GM18505 (cell line): Measurements from ENCODE around the gene ARHGAP6.

Experiments used
- ATAC-seq: cut with Tn5 transposase; IDR thresholded peaks from one replicate; pipeline ENCODE4 v1.9.1; 2021; ENCODE audit not compliant: unreplicated experiment
- POLR2A ChIP-seq: IDR thresholded peaks from 4 replicates; pipeline ENCODE4 v1.6.1; 2011; ENCODE audit warnings: borderline replicate concordance; ENCODE audit not compliant: insufficient read depth, insufficient read length; ENCODE audit errors: extremely low read depth

The ARHGAP6 gene

DNA sequence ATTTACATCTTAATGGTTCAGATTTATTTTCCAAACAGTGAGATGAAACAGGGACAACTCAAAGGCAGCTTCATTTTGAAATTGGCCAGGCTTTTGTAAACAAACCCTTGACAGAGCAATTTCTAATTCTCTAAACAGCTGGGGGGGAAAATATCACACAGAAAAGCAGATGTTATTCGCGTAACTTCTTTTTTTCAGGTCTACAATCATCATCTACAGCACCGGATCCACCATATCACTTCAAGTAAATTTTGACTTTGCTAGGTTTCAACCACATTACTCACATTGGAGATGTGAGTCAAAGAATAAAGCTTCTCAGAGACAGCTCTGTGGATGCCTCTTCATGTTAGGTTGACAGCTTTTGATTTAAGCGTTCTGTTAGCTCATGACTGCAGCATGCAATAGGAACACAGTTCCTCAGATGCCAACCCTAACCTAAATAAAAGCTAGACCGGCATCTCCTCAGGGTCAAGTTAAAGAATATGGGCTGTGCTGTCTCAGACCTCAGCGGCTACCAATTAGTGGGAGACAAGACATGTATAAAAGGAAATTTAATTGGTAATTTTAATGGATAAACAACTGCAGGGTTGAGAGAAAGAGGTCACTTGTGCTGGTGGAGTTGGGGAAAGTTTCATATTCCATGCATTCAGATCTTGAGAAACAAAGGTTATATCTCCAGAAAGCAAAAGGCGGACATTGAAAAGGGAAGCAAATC is 345.8 kb downstream of the ARHGAP6 start:
- no peak for ATAC-seq
- TF ChIP-seq POLR2A: no peak

DNA sequence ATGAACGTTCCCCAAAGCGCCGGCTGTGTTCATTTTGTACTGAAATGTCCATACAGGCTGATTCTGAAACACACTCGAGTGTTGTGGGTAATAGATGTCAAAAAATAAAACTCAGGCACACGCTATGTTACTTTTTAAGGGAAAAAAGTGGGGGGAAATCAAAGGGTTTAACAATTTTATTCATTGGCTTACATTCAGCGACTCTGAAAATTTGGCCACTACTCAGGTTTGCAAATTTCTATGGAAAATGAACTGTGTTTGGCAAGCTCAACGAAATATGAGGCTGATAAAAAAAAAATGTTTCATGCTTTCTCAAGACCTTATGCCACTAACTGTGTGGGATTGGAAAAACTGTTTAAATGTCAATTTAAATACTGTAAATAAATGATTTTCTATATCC is 354.0 kb downstream of the ARHGAP6 start:
- no peak for ATAC-seq

DNA sequence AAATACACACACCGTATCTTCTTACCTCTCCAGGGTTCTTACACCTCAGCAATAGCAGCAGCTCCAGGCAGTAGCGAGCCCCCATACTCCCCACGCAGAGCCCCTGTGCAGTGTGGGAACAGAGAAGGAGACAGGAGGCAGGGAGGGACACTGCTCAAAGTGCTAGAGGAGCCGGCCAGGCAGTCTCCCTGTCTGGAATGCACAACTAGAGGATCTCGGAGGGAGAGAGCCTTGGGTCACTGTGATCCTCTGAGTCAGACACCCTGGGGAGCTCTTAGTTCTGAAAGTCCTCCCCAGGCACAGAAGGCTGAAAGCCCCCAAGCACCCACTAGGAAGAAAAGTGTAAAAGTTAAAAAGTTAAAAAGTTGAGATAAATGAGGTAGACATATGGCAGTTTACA is 356.5 kb downstream of the ARHGAP6 start:
- TF ChIP-seq POLR2A: no peak
- no peak for ATAC-seq

More for the DNA sequence above, 354.0 kb downstream of the ARHGAP6 start:
- no peak for TF ChIP-seq POLR2A

DNA sequence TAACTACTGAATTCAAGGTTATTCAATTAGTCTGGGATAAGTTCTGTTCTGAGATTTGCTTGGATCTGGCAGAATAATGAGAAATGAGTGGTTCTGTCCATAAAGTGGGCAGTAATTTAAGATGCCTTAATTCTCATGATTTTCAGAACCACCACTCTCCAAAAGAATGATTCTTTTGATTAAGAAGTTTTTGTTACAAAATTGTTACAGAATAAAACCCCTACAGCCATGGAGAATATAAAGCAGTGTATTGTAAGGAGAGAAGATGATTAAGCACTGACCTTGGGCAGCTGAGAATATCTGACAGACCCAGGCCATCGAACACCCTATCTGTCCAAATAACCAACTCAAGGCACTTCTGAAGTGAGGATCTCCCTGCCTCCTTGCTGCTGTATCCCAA is 360.1 kb downstream of the ARHGAP6 start:
- no peak for ATAC-seq
- no peak for TF ChIP-seq POLR2A

DNA sequence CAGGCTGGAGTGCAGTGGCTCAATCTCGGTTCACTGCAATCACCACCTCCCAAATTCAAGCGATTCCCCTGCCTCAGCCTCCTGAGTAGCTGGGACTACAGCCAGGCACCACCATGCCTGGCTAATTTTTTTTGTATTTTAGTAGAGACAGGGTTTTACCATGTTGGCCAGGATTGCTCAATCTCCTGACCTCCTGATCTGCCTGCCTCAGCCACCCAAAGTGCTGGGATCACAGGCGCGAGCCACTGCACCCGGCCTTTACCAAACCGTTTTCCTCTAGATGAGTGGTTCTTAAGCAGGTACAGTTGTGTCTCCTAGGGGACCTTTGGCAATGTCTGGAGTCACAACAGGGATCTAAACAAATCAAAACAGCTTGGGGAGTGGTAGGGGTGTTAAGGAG is 360.9 kb downstream of the ARHGAP6 start:
- no peak for TF ChIP-seq POLR2A
- ATAC-seq: no peak

DNA sequence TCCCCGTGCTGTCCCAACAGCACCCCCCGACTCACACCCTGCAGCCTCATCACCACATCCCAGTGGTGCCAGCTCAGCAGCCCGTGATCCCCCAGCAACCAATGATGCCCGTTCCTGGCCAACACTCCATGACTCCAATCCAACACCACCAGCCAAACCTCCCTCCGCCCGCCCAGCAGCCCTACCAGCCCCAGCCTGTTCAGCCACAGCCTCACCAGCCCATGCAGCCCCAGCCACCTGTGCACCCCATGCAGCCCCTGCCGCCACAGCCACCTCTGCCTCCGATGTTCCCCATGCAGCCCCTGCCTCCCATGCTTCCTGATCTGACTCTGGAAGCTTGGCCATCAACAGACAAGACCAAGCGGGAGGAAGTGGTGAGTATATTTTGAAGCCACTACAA is 367.1 kb downstream of the ARHGAP6 start:
- no peak for TF ChIP-seq POLR2A
- no peak for ATAC-seq

DNA sequence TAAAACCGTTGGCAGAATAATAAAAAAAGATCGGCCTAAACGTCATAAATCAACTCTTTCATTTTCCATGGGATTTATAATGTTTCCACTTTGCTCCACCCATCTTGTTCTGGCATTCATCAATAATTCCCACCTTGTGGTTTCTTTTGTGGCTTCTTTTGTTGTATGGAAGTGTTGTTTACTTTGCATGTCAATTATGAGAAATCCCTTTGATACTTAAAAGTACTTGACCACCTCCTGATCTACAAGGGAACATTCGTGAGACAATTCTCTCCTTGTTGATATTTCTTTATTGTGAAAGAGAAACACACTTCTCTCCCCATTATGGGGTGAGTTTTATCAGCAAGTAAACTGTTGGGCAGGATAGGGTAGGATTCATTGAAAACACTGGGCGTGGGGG is 369.7 kb downstream of the ARHGAP6 start:
- no peak for TF ChIP-seq POLR2A
- ATAC-seq: no peak

DNA sequence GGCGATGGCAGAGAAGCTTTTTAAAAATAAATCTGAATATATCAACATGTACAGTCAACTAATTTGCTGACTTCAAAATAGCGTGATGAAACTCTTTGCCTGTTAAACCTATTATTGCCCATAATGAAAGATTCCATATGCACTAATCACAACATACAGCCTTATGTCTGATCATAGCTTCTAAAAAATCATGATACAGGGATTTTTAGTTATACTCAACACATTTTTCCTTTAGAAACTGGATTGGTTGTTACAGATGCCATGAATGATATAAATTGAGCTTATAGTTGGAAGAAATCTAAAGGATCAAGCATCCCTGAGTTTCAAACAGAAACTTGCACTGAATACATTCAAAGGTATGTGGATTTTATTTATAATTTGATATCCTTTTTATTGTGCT is 372.6 kb downstream of the ARHGAP6 start, which contains the start of gene AMELX:
TSS of gene AMELX (plus strand) at position 301 of the 400 bp plus-strand sequence. CDS start 1,376 bp downstream, outside the sequence.
- no peak for TF ChIP-seq POLR2A
- no peak for ATAC-seq

DNA sequence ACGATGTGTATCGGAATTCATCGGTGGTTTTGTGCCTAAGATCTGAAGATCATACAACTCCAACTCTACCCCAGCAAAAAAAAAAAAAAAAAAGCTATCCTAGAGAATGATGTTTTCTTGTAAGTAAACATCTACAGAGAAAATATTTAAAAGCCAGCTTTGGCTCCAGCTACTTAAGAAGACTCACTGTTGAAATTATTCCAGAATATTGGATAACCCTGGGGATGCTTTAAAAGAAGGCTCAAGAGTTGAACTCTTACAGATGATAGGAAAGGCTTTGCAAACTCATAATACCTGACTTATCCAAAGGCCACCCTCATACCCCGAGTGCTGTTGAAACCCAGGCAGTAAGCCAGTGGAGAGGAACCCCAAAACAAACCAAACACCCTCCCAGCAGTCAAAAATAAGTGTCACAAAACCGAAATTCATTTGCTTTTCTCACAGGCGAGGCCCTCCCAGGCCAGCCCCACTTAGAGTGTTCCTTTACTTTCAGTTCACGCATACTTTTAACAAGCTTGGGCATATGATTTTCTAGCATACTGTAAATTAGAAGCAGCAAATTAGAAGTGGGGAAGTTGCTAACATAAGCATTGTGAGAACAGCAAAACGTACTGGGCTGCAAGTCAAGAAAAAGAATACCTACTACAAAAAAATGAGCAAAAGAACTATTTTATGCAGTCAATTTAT is 375.2 kb downstream of the ARHGAP6 start:
- TF ChIP-seq POLR2A: no peak
- ATAC-seq: no peak

DNA sequence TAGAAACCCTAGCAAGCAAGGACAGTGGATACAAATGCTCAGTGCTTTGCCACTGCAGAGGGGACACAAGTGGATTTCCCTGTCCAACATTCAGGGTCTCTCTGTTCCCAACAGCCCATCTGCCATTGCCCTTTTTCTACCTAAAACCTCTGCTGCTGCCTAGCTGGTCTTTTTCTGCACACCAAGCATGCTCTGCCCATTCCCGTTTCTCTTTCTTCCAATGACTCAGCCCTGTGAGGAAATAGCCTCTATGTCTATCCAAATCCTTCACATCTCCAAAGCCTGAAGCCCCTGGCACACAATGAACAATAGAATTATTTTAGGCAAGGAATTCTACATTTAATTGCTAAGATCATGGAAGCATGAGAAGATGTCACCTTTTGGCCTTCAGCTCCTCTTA is 378.2 kb downstream of the ARHGAP6 start:
- no peak for ATAC-seq
- no peak for TF ChIP-seq POLR2A

DNA sequence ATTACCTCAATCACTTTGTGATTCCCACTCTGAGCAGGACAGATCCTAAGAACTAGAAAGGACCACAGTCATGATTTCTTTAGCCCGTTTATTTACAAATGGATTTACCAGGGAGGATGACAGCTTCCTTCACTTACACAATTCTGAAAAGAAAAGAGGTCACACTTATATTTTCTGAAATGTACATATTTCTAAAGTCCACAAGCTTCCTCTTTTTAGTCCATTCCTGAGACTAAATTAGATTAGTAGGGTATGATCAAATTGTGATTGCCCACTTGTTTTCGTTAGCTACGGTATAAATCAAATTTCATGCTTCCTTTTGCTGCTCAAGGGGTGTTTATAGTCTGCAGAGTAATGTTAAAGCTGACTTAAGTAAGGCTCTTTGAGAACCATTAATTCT is 380.1 kb downstream of the ARHGAP6 start:
- TF ChIP-seq POLR2A: no peak
- no peak for ATAC-seq

DNA sequence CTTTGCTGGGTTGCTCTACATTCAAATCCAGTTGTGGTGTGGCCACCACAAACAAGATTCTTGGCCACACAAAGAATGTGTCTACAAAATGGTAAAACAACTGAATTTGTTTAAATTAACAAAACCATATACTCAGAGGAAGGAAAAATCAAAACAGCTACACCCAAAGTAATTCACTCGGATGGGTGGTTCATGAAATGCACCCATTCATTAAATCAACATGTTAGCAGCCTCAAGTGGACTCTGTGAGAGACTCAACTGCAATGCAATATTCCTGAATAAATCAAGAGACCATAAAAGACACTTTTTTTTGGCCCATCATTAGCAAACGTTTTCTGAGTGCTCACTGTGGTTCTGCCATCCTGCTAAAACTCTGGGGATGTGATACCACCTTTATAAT is 383.7 kb downstream of the ARHGAP6 start:
- ATAC-seq: no peak
- TF ChIP-seq POLR2A: no peak

DNA sequence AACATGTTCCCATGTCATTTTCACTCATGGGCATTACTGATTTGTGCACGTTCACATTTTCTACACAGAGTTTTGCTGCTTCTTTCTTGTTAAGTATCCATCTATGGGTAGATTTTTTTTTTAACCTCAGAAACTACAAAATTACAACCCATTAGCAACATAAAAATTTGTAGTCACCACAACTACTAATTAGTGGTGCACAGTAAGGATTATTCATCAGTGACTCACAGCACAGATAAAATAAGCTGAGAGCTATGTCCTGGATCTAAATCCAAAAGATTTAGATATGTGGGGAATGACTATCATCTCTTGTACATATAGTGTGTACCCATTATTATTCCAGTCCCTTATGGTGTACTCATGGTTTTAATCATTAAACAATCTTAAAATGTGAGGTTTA is 392.2 kb downstream of the ARHGAP6 start:
- no peak for TF ChIP-seq POLR2A
- no peak for ATAC-seq

DNA sequence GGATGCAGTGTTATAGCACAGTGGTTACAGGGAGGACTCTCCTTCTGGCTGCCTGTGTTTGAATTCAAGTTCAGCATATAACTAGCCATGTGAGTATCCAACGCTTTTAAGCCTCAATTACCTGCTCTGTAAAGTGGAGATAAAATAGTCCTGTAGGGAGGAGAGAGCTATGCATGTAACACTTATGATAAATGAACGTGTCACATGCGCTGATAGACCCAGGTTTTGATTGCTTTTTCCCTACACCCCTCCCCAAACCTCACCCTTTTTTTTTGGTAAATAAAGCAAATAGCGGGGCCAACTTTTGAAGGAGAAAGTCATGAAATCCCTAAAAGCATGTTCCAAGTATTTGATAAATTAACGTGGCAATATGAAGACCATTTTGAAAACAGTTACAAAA is 392.9 kb downstream of the ARHGAP6 start:
- no peak for ATAC-seq

More for the DNA sequence above, 392.9 kb downstream of the ARHGAP6 start:
- no peak for TF ChIP-seq POLR2A
